HUES64 (cell line): Measurements from ENCODE around the gene PITHD1.

Source experiments
- H3K27ac ChIP-seq: 2 replicates; pipeline ENCODE4 v1.7.0; 2013; ENCODE audit warnings: low read depth, low read length, inconsistent platforms
- H3K27me3 ChIP-seq: 2 replicates; pipeline ENCODE4 v1.6.1; 2013; ENCODE audit warnings: mild to moderate bottlenecking, low read length; ENCODE audit not compliant: insufficient read depth
- H3K36me3 ChIP-seq: 2 replicates; pipeline ENCODE4 v1.6.1; 2013; ENCODE audit warnings: mild to moderate bottlenecking, low read length; ENCODE audit not compliant: insufficient read depth
- H3K4me1 ChIP-seq: 2 replicates; pipeline ENCODE4 v1.6.1; 2013; ENCODE audit warnings: mild to moderate bottlenecking, low read length, moderate library complexity; ENCODE audit not compliant: insufficient read depth
- H3K4me3 ChIP-seq: 2 replicates; pipeline ENCODE4 v1.5.1; 2013; ENCODE audit warnings: mild to moderate bottlenecking, low read length, moderate library complexity
- H3K9ac ChIP-seq: 2 replicates; pipeline ENCODE4 v1.6.1; 2013; ENCODE audit warnings: mild to moderate bottlenecking, low read depth, low read length
- H3K9me3 ChIP-seq: 2 replicates; pipeline ENCODE4 v1.6.1; 2013; ENCODE audit warnings: low read depth, low read length; ENCODE audit not compliant: insufficient read depth
- WGBS: fragments of 150-250, 120-280 bp; methylation state at CpG from one replicate; pipeline ENCODE4 v1.1.7; 2013; ENCODE audit warnings: missing lambda C conversion rate; 5-methylcytosine and 5-hydroxymethylcytosine counted together

Gene PITHD1

DNA sequence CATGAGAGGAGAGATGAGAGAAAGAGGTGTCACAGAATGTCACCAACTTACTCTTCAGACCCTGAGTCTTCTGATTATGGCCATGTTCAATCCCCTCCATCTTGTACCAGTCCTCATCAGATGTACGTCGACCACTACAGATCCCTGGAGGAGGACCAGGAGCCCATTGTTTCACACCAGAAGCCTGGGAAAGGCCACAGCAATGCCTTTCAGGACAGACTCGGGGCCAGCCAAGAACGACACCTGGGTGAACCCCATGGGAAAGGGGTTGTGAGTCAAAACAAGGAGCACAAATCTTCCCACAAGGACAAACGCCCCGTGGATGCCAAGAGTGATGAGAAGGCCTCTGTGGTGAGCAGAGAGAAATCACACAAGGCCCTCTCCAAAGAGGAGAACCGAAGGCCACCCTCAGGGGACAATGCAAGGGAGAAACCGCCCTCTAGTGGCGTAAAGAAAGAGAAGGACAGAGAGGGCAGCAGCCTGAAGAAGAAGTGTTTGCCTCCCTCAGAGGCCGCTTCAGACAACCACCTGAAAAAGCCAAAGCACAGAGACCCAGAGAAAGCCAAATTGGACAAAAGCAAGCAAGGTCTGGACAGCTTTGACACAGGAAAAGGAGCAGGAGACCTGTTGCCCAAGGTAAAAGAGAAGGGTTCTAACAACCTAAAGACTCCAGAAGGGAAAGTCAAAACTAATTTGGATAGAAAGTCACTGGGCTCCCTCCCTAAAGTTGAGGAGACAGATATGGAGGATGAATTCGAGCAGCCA lies 27.0 kb upstream of the PITHD1 start:
- Histone ChIP-seq H3K4me1 (no peaks in the 10 kb centered on the region), H3K4me3 (no peak overlapping the region), H3K9me3 (no peaks in the 10 kb centered on the region), H3K9ac (no peak overlapping the region), H3K27ac (no peak overlapping the region), H3K27me3 (no peaks in the 10 kb centered on the region), H3K36me3 (peaks cover 94% of the 10 kb centered on the region)
- 83% methylated on average over 11 of the region's 11 CpGs for WGBS

DNA sequence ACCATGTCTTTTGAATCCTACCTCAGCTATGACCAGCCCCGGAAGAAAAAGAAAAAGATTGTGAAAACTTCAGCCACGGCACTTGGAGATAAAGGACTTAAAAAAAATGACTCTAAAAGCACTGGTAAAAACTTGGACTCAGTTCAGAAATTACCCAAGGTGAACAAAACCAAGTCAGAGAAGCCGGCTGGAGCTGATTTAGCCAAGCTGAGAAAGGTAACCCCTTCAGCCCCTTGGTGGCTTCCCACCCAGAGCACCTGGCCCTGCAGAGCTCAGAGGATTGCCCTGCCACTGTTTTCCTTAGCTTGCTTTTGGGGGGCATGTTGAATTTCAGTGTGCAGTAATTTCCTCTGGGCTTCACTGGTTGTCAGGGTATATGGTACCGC lies 26.4 kb upstream of the PITHD1 start:
- peaks cover 94% of the 10 kb centered on the region for H3K36me3 ChIP-seq
- no peaks in the 10 kb centered on the region for H3K4me1 ChIP-seq
- H3K27ac ChIP-seq, result no peak overlapping the region
- no peaks in the 10 kb centered on the region for H3K9me3 ChIP-seq
- no peaks in the 10 kb centered on the region for H3K27me3 ChIP-seq
- H3K9ac ChIP-seq, result no peak overlapping the region
- H3K4me3 ChIP-seq, result no peak overlapping the region
- WGBS, result 96% methylated on average over 4 of the region's 4 CpGs

DNA sequence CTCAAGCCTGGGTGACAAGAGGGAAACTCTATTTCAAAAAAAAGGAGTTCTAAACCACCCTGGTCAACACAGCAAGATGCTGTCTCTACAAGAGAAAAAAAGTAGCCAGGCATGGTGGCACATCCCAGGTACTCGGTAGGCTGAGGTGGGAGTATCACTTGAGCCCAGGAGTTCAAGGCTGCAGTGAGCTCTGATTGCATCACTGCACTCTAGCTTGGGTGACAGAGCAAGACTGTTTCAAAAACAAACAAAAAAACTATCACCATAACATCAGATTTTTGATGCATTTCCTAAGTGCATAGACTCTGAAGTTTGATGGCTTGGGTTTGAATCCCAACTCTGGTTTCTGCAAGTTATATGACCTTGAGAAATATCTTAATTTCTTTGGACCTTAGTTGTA lies 25.3 kb upstream of the PITHD1 start:
- no peaks in the 10 kb centered on the region for H3K4me1 ChIP-seq
- no peak overlapping the region for H3K27ac ChIP-seq
- H3K4me3 ChIP-seq, result no peak overlapping the region
- no peak overlapping the region for H3K9ac ChIP-seq
- H3K36me3 ChIP-seq, result peaks cover 94% of the 10 kb centered on the region
- 100% methylated on average over 1 of the region's 1 CpG for WGBS
- H3K9me3 ChIP-seq, result no peaks in the 10 kb centered on the region
- no peaks in the 10 kb centered on the region for H3K27me3 ChIP-seq

- Histone ChIP-seq H3K36me3 (peaks cover 98% of the 10 kb centered on the region), H3K9me3 (no peaks in the 10 kb centered on the region), H3K27me3 (no peaks in the 10 kb centered on the region), H3K9ac (no peak overlapping the region), H3K27ac (no peak overlapping the region), H3K4me1 (no peaks in the 10 kb centered on the region), H3K4me3 (no peak overlapping the region)
- 98% methylated on average over 3 of the region's 3 CpGs for WGBS
Measured at GRCh38 chr1:23756676-23757075, 21.5 kb upstream of the PITHD1 start.

- WGBS, result 100% methylated on average over 1 of the region's 1 CpG
- Histone ChIP-seq H3K27me3 (no peaks in the 10 kb centered on the region), H3K27ac (no peak overlapping the region), H3K4me3 (no peak overlapping the region), H3K9ac (no peak overlapping the region), H3K9me3 (no peaks in the 10 kb centered on the region), H3K4me1 (no peaks in the 10 kb centered on the region), H3K36me3 (peaks cover 97% of the 10 kb centered on the region)
Measured at GRCh38 chr1:23757812-23758211, 20.4 kb upstream of the PITHD1 start.

DNA sequence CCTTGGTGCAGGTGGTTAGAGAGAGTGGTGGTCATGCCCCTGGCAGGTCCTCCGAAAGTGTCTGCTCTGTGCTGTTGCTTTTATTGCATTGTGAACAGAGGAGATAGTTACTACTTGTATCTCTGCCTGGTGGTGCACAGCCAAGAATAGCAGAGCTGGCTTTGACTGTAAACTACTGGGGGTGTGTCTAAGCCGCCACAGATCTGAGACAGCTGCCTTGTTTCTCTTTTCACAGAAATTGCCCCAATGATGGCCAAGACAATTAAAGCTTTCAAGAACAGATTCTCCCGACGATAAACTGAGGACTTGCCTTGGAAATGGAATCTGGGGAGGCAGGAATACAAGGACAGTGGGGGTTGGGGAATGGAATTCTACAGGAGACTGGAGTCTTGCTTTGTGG lies 18.9 kb upstream of the PITHD1 start:
- H3K4me3 ChIP-seq, result no peak overlapping the region
- H3K27ac ChIP-seq, result no peak overlapping the region
- H3K9me3 ChIP-seq, result no peaks in the 10 kb centered on the region
- no peak overlapping the region for H3K9ac ChIP-seq
- H3K36me3 ChIP-seq, result peaks cover 91% of the 10 kb centered on the region
- H3K27me3 ChIP-seq, result no peaks in the 10 kb centered on the region
- 95% methylated on average over 4 of the region's 4 CpGs for WGBS
- no peaks in the 10 kb centered on the region for H3K4me1 ChIP-seq

GRCh38 chr1:23763041-23763577 lies 15.1 kb upstream of the PITHD1 start:
- H3K4me3 ChIP-seq, result no peak overlapping the region
- H3K9me3 ChIP-seq, result no peaks in the 10 kb centered on the region
- H3K36me3 ChIP-seq, result peaks cover 61% of the 10 kb centered on the region
- 87% methylated on average over 7 of the region's 7 CpGs for WGBS
- no peaks in the 10 kb centered on the region for H3K27me3 ChIP-seq
- no peaks in the 10 kb centered on the region for H3K4me1 ChIP-seq
- H3K9ac ChIP-seq, result no peak overlapping the region
- no peak overlapping the region for H3K27ac ChIP-seq

DNA sequence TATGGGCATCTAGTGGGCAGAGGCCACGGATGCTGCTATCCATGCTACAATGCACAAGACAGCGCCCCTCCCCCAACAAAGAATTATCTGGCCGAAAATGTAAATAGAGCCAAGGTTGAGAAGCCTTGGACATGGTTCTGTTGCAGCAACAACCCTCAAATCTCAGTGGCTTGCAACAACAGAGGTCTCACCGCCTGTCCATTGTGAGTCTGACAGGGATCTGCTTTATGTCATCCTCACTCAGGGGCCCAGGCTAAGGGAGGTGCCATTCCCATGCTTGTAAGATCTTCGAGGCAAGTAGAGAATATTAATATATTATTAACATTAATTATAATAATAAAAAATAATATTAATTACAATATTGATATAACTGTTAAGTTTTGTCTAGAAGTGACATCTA lies 9.5 kb upstream of the PITHD1 start:
- Histone ChIP-seq H3K36me3 (peaks cover 26% of the 10 kb centered on the region), H3K4me1 (no peaks in the 10 kb centered on the region), H3K9me3 (no peaks in the 10 kb centered on the region), H3K4me3 (no peak overlapping the region), H3K27me3 (no peaks in the 10 kb centered on the region), H3K27ac (no peak overlapping the region), H3K9ac (no peak overlapping the region)
- 96% methylated on average over 4 of the region's 5 CpGs for whole genome bisulfite sequencing

DNA sequence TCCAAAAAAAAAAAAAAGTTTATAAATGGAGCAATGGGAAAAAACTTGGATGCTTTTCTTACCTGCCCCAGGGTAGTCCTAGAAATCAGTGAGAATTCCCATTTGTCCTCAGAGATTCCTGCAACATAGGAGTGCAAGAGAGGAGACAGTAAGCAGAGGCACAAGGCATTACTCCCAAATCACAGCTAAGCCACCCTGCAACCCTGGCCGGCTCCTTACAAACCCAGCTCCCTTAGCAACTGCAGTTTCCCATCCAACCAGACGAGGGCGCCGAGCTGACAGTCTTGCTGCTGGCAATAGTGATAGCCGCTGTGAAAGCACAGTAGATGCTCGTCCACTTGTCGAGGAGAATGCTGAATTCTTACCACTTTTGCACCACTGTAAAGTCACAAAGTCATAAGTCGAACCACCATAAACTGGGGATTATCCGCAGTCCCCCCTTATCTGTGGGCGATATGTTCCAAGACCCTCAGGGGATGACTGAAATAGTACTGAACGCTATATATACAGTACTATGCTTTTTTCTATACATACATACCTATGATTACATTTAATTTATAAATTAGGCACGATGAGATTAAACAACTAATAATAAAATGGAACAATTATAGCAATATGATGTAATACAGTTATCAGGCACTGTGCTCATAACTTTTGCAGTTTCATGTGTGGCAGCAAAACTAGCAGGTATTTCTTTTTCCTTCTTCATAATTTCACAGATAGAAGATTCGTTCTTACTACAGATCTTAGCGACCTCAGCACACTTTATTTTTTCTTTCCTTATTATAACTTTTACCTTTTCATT lies 6.0 kb upstream of the PITHD1 start:
- peaks cover 16% of the 10 kb centered on the region for H3K36me3 ChIP-seq
- H3K27me3 ChIP-seq, result no peaks in the 10 kb centered on the region
- no peaks in the 10 kb centered on the region for H3K9me3 ChIP-seq
- no peak overlapping the region for H3K9ac ChIP-seq
- no peak overlapping the region for H3K27ac ChIP-seq
- 25% methylated on average over 13 of the region's 14 CpGs for WGBS
- no peak overlapping the region for H3K4me3 ChIP-seq
- no peaks in the 10 kb centered on the region for H3K4me1 ChIP-seq

- Histone ChIP-seq H3K36me3 (peaks cover 16% of the 10 kb centered on the region), H3K27ac (no peak overlapping the region), H3K27me3 (no peaks in the 10 kb centered on the region), H3K4me1 (no peaks in the 10 kb centered on the region), H3K9me3 (no peaks in the 10 kb centered on the region), H3K4me3 (no peak overlapping the region), H3K9ac (no peak overlapping the region)
- whole genome bisulfite sequencing, result 93% methylated on average over 10 of the region's 10 CpGs
Measured at GRCh38 chr1:23772854-23773242, 5.4 kb upstream of the PITHD1 start.

- Histone ChIP-seq H3K27me3 (no peaks in the 10 kb centered on the region), H3K27ac (no peak overlapping the region), H3K36me3 (peaks cover 10% of the 10 kb centered on the region), H3K9ac (no peak overlapping the region), H3K9me3 (no peaks in the 10 kb centered on the region), H3K4me1 (peaks cover 4% of the 10 kb centered on the region), H3K4me3 (no peak overlapping the region)
- WGBS, result 89% methylated on average over 5 of the region's 6 CpGs
Measured at GRCh38 chr1:23774174-23774880, 3.9 kb upstream of the PITHD1 start.
